ENCODE results near the gene SPRED3. TPM values are rescaled to one million over a fixed set of nuclear protein-coding genes. Genes with fewer than 3 reads are reported as not detected.

Gene SPRED3
- polyA plus RNA-seq, 4 donors, result 0.85 to 2.7 (median 1.8) TPM

GRCh38 chr19:38375748-38376147 lies 12.7 kb upstream of the SPRED3 start:
- FAIRE-seq, result no peak
- Histone ChIP-seq H3K27ac (ENCODE audit: low read depth in 1 of 3, low read length in 2 of 3) (no peak overlapping the region), H3K36me3 (ENCODE audit: control insufficient read depth in 3 of 3, insufficient read depth in 2 of 3, low read depth in 1 of 3, low read length in 3 of 3) (peaks cover 3 to 47% (median 10%) of the 10 kb centered on the region in 3 donors), H3K27me3 (ENCODE audit: control insufficient read depth in 3 of 3, insufficient read depth in 3 of 3, low read length in 3 of 3) (no peaks in the 10 kb centered on the region), H3K9me3 (ENCODE audit: control insufficient read depth in 2 of 2, insufficient read depth in 1 of 2, low read depth in 1 of 2, low read length in 1 of 2) (no peaks in the 10 kb centered on the region), H3K4me3 (ENCODE audit: low read depth in 1 of 3, low read length in 3 of 3) (peak overlapping the region in 2 of 3 donors; percentile 86 to 99), H3K4me1 (ENCODE audit: control insufficient read depth in 3 of 3, insufficient read depth in 2 of 3, low read depth in 1 of 3, low read length in 2 of 3) (peaks cover 0 to 14% (median 5%) of the 10 kb centered on the region in 3 donors)
- no peak for DNase-seq
- WGBS, 3 donors, result 79 to 81% (median 79%) methylated on average over 5 of the region's 5 CpGs

- FAIRE-seq, result no peak
- H3K27me3 ChIP-seq (ENCODE audit: control insufficient read depth in 3 of 3, insufficient read depth in 3 of 3, low read length in 3 of 3), result no peaks in the 10 kb centered on the region
- no peak overlapping the region for H3K4me3 ChIP-seq (ENCODE audit: low read depth in 1 of 3, low read length in 3 of 3)
- peaks cover 0 to 14% (median 5%) of the 10 kb centered on the region in 3 donors for H3K4me1 ChIP-seq (ENCODE audit: control insufficient read depth in 3 of 3, insufficient read depth in 2 of 3, low read depth in 1 of 3, low read length in 2 of 3)
- WGBS, 3 donors, result 82 to 86% (median 85%) methylated on average over 3 of the region's 3 CpGs
- H3K27ac ChIP-seq (ENCODE audit: low read depth in 1 of 3, low read length in 2 of 3), result no peak overlapping the region
- peaks cover 6 to 55% (median 16%) of the 10 kb centered on the region in 3 donors for H3K36me3 ChIP-seq (ENCODE audit: control insufficient read depth in 3 of 3, insufficient read depth in 2 of 3, low read depth in 1 of 3, low read length in 3 of 3)
- no peak for DNase-seq
- H3K9me3 ChIP-seq (ENCODE audit: control insufficient read depth in 2 of 2, insufficient read depth in 1 of 2, low read depth in 1 of 2, low read length in 1 of 2), result no peaks in the 10 kb centered on the region
These were observed 11.9 kb upstream of the SPRED3 start for GRCh38 chr19:38376576-38376975.

GRCh38 chr19:38377052-38377451 lies 11.4 kb upstream of the SPRED3 start:
- FAIRE-seq, result no peak

GRCh38 chr19:38378866-38379265 lies 9.6 kb upstream of the SPRED3 start:
- Histone ChIP-seq H3K27ac (ENCODE audit: low read depth in 1 of 3, low read length in 2 of 3) (no peak overlapping the region), H3K4me1 (ENCODE audit: control insufficient read depth in 3 of 3, insufficient read depth in 2 of 3, low read depth in 1 of 3, low read length in 2 of 3) (peaks cover 0 to 14% (median 5%) of the 10 kb centered on the region in 3 donors), H3K36me3 (ENCODE audit: control insufficient read depth in 3 of 3, insufficient read depth in 2 of 3, low read depth in 1 of 3, low read length in 3 of 3) (peaks cover 12 to 76% (median 27%) of the 10 kb centered on the region in 3 donors), H3K9me3 (ENCODE audit: control insufficient read depth in 2 of 2, insufficient read depth in 1 of 2, low read depth in 1 of 2, low read length in 1 of 2) (no peaks in the 10 kb centered on the region), H3K27me3 (ENCODE audit: control insufficient read depth in 3 of 3, insufficient read depth in 3 of 3, low read length in 3 of 3) (no peaks in the 10 kb centered on the region), H3K4me3 (ENCODE audit: low read depth in 1 of 3, low read length in 3 of 3) (no peak overlapping the region)
- FAIRE-seq (no peak), DNase-seq (no peak)
- WGBS, 3 donors, result 95 to 97% (median 97%) methylated on average over 10 of the region's 10 CpGs

More at GRCh38 chr19:38377052-38377451, 11.4 kb upstream of the SPRED3 start:
- no peak overlapping the region for H3K4me3 ChIP-seq (ENCODE audit: low read depth in 1 of 3, low read length in 3 of 3)
- no peaks in the 10 kb centered on the region for H3K9me3 ChIP-seq (ENCODE audit: control insufficient read depth in 2 of 2, insufficient read depth in 1 of 2, low read depth in 1 of 2, low read length in 1 of 2)
- peaks cover 0 to 14% (median 5%) of the 10 kb centered on the region in 3 donors for H3K4me1 ChIP-seq (ENCODE audit: control insufficient read depth in 3 of 3, insufficient read depth in 2 of 3, low read depth in 1 of 3, low read length in 2 of 3)
- DNase-seq, result no peak
- H3K27ac ChIP-seq (ENCODE audit: low read depth in 1 of 3, low read length in 2 of 3), result no peak overlapping the region
- WGBS, 3 donors, result 97 to 99% (median 99%) methylated on average over 4 of the region's 4 CpGs
- no peaks in the 10 kb centered on the region for H3K27me3 ChIP-seq (ENCODE audit: control insufficient read depth in 3 of 3, insufficient read depth in 3 of 3, low read length in 3 of 3)
- peaks cover 6 to 60% (median 21%) of the 10 kb centered on the region in 3 donors for H3K36me3 ChIP-seq (ENCODE audit: control insufficient read depth in 3 of 3, insufficient read depth in 2 of 3, low read depth in 1 of 3, low read length in 3 of 3)

GRCh38 chr19:38381138-38381537 lies 7.4 kb upstream of the SPRED3 start:
- Histone ChIP-seq H3K27me3 (ENCODE audit: control insufficient read depth in 3 of 3, insufficient read depth in 3 of 3, low read length in 3 of 3) (peaks cover 0 to 8% (median 0%) of the 10 kb centered on the region in 3 donors), H3K36me3 (ENCODE audit: control insufficient read depth in 3 of 3, insufficient read depth in 2 of 3, low read depth in 1 of 3, low read length in 3 of 3) (peaks cover 15 to 88% (median 27%) of the 10 kb centered on the region in 3 donors), H3K4me1 (ENCODE audit: control insufficient read depth in 3 of 3, insufficient read depth in 2 of 3, low read depth in 1 of 3, low read length in 2 of 3) (peaks cover 0 to 8% (median 2%) of the 10 kb centered on the region in 3 donors), H3K27ac (ENCODE audit: low read depth in 1 of 3, low read length in 2 of 3) (no peak overlapping the region), H3K4me3 (ENCODE audit: low read depth in 1 of 3, low read length in 3 of 3) (no peak overlapping the region), H3K9me3 (ENCODE audit: control insufficient read depth in 2 of 2, insufficient read depth in 1 of 2, low read depth in 1 of 2, low read length in 1 of 2) (no peaks in the 10 kb centered on the region)
- DNase-seq (no peak), FAIRE-seq (no peak)
- 89 to 95% (median 93%) methylated on average over 9 of the region's 9 CpGs for WGBS, 3 donors

- Histone ChIP-seq H3K4me3 (ENCODE audit: low read depth in 1 of 3, low read length in 3 of 3) (no peak overlapping the region), H3K36me3 (ENCODE audit: control insufficient read depth in 3 of 3, insufficient read depth in 2 of 3, low read depth in 1 of 3, low read length in 3 of 3) (peaks cover 15 to 72% (median 27%) of the 10 kb centered on the region in 3 donors), H3K27ac (ENCODE audit: low read depth in 1 of 3, low read length in 2 of 3) (no peak overlapping the region), H3K9me3 (ENCODE audit: control insufficient read depth in 2 of 2, insufficient read depth in 1 of 2, low read depth in 1 of 2, low read length in 1 of 2) (no peaks in the 10 kb centered on the region), H3K27me3 (ENCODE audit: control insufficient read depth in 3 of 3, insufficient read depth in 3 of 3, low read length in 3 of 3) (peaks cover 0 to 27% (median 0%) of the 10 kb centered on the region in 3 donors), H3K4me1 (ENCODE audit: control insufficient read depth in 3 of 3, insufficient read depth in 2 of 3, low read depth in 1 of 3, low read length in 2 of 3) (peaks cover 2 to 22% (median 3%) of the 10 kb centered on the region in 3 donors)
- FAIRE-seq, result no peak
- no peak for DNase-seq
- 83 to 91% (median 89%) methylated on average over 10 of the region's 10 CpGs for WGBS, 3 donors
These were observed 5.3 kb upstream of the SPRED3 start for GRCh38 chr19:38383184-38383583.

- DNase-seq (no peak), FAIRE-seq (no peak)
- WGBS, 3 donors, result 88 to 100% (median 99%) methylated on average over 2 of the region's 2 CpGs
- H3K4me1 ChIP-seq (ENCODE audit: control insufficient read depth in 3 of 3, insufficient read depth in 2 of 3, low read depth in 1 of 3, low read length in 2 of 3), result peaks cover 2 to 25% (median 6%) of the 10 kb centered on the region in 3 donors
- H3K27ac ChIP-seq (ENCODE audit: low read depth in 1 of 3, low read length in 2 of 3), result no peak overlapping the region
- no peaks in the 10 kb centered on the region for H3K9me3 ChIP-seq (ENCODE audit: control insufficient read depth in 2 of 2, insufficient read depth in 1 of 2, low read depth in 1 of 2, low read length in 1 of 2)
- H3K4me3 ChIP-seq (ENCODE audit: low read depth in 1 of 3, low read length in 3 of 3), result no peak overlapping the region
- H3K27me3 ChIP-seq (ENCODE audit: control insufficient read depth in 3 of 3, insufficient read depth in 3 of 3, low read length in 3 of 3), result peaks cover 0 to 31% (median 0%) of the 10 kb centered on the region in 3 donors
- H3K36me3 ChIP-seq (ENCODE audit: control insufficient read depth in 3 of 3, insufficient read depth in 2 of 3, low read depth in 1 of 3, low read length in 3 of 3), result peaks cover 14 to 71% (median 27%) of the 10 kb centered on the region in 3 donors
These were observed 4.8 kb upstream of the SPRED3 start for GRCh38 chr19:38383743-38384142.

- Histone ChIP-seq H3K36me3 (ENCODE audit: control insufficient read depth in 3 of 3, insufficient read depth in 2 of 3, low read depth in 1 of 3, low read length in 3 of 3) (peaks cover 12 to 65% (median 22%) of the 10 kb centered on the region in 3 donors), H3K27me3 (ENCODE audit: control insufficient read depth in 3 of 3, insufficient read depth in 3 of 3, low read length in 3 of 3) (peaks cover 0 to 38% (median 0%) of the 10 kb centered on the region in 3 donors), H3K4me3 (ENCODE audit: low read depth in 1 of 3, low read length in 3 of 3) (no peak overlapping the region), H3K27ac (ENCODE audit: low read depth in 1 of 3, low read length in 2 of 3) (no peak overlapping the region), H3K9me3 (ENCODE audit: control insufficient read depth in 2 of 2, insufficient read depth in 1 of 2, low read depth in 1 of 2, low read length in 1 of 2) (no peaks in the 10 kb centered on the region), H3K4me1 (ENCODE audit: control insufficient read depth in 3 of 3, insufficient read depth in 2 of 3, low read depth in 1 of 3, low read length in 2 of 3) (peaks cover 2 to 31% (median 12%) of the 10 kb centered on the region in 3 donors)
- 78 to 86% (median 79%) methylated on average over 10 of the region's 10 CpGs for WGBS, 3 donors
- DNase-seq (peak; percentile 33 to 48), FAIRE-seq (no peak)
These were observed 4.1 kb upstream of the SPRED3 start for GRCh38 chr19:38384209-38385027.
